ENCODE measurements around the gene KIAA0319L. TPM values are rescaled to one million over a fixed set of nuclear protein-coding genes. Genes with fewer than 3 reads are reported as not detected.

The KIAA0319L gene
- polyA plus RNA-seq, 1 donor (not counting 4 experiments of a cell fraction or from before 2014, with no cell fraction given) = 23.8 TPM

DNA sequence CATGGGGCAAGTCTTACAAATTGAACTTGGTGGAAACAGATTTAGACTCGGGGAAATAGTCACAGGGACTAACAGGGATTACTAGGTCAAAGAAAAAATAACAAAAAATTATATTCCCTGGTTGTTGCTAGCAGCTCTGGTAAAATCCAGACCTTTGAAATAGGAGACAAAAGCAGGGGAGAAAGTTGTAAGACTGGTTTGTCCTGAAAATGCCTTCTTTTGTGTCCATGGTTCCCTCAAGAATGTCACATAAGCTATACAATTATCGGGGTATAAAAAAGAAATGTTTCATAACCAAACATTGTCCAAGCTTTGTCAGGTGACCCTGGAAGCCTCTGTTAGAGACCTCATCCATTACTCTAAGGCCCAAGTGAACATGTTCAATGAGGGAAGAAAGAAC lies 33.1 kb downstream of the KIAA0319L start:
- Histone ChIP-seq H3K9me1 (ENCODE audit: control insufficient read depth, extremely low read depth, insufficient read depth, low read length) (no peaks in the 10 kb centered on the region), H3K9me3 (ENCODE audit: control insufficient read depth, low read depth, low read length) (no peaks in the 10 kb centered on the region), H3K4me1 (ENCODE audit: control insufficient read depth, extremely low read depth, insufficient read depth, low read length) (peaks cover 2% of the 10 kb centered on the region), H3K4me2 (ENCODE audit: control insufficient read depth, extremely low read depth, insufficient read depth, low read depth, low read length) (no peak overlapping the region), H3K9ac (ENCODE audit: control insufficient read depth, extremely low read depth, insufficient read depth, low read length) (no peak overlapping the region), H2AFZ (ENCODE audit: control insufficient read depth, low read length) (no peak overlapping the region), H3K79me2 (ENCODE audit: control insufficient read depth, insufficient read depth, low read length) (no peaks in the 10 kb centered on the region), H3K27ac (ENCODE audit: control insufficient read depth, insufficient read depth, low read length) (no peak overlapping the region), H3K36me3 (ENCODE audit: control insufficient read depth in 2 of 2, extremely low read depth in 1 of 2, insufficient read depth in 2 of 2, low read length in 2 of 2) (no peaks in the 10 kb centered on the region), H4K20me1 (ENCODE audit: control insufficient read depth, extremely low read depth, insufficient read depth, low read length) (no peaks in the 10 kb centered on the region), H3K4me3 (ENCODE audit: control insufficient read depth in 2 of 3, extremely low read depth in 1 of 3, insufficient read depth in 2 of 3, low read depth in 1 of 3, low read length in 3 of 3) (no peak overlapping the region), H3K27me3 (ENCODE audit: control insufficient read depth, extremely low read depth, insufficient read depth, low read length) (no peaks in the 10 kb centered on the region)
- no peak for TF ChIP-seq EZH2 (IDR thresholded peaks at IDR 0.05; ENCODE audit: low read length)
- TF ChIP-seq, protein P1, sequence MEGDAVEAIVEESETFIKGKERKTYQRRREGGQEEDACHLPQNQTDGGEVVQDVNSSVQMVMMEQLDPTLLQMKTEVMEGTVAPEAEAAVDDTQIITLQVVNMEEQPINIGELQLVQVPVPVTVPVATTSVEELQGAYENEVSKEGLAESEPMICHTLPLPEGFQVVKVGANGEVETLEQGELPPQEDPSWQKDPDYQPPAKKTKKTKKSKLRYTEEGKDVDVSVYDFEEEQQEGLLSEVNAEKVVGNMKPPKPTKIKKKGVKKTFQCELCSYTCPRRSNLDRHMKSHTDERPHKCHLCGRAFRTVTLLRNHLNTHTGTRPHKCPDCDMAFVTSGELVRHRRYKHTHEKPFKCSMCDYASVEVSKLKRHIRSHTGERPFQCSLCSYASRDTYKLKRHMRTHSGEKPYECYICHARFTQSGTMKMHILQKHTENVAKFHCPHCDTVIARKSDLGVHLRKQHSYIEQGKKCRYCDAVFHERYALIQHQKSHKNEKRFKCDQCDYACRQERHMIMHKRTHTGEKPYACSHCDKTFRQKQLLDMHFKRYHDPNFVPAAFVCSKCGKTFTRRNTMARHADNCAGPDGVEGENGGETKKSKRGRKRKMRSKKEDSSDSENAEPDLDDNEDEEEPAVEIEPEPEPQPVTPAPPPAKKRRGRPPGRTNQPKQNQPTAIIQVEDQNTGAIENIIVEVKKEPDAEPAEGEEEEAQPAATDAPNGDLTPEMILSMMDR (optimal IDR thresholded peaks at IDR 0.05 in 1 of 3, IDR thresholded peaks at IDR 0.05 in 1 of 3, conservative IDR thresholded peaks at IDR 0.05 in 1 of 3; ENCODE audit: extremely low read depth in 1 of 3, insufficient read depth in 2 of 3, low read length in 3 of 3) = no peak
- FAIRE-seq (no peak), DNase-seq (ENCODE audit: low read depth, low spot score) (no peak)
- dilution Hi-C loops (cut with MboI; ENCODE audit: extremely low pct_ligation_motif_present, low sequenced_read_pairs) = no loop called here

DNA sequence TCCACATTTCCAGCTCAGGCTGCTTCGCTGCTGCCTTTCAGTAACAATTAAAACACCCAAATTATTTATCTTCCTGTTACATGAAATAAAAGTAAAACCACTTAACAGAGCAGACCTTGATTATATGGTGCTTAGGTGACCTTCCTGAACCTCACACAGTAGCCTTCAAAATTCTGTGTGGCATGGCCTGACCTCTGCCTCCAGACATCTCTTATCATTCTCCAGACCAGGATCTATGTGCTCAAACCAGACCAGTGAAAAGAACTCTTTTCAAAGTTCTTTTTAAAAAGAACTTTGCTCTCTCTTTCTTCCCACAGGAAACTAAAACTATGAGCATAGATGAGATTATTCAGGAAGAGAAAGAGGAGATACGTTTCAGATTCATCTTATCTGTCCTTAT lies 37.8 kb downstream of the KIAA0319L start:
- Histone ChIP-seq H4K20me1 (ENCODE audit: control insufficient read depth, extremely low read depth, insufficient read depth, low read length) (no peaks in the 10 kb centered on the region), H3K4me3 (ENCODE audit: control insufficient read depth in 2 of 3, extremely low read depth in 1 of 3, insufficient read depth in 2 of 3, low read depth in 1 of 3, low read length in 3 of 3) (no peak overlapping the region), H3K36me3 (ENCODE audit: control insufficient read depth in 2 of 2, extremely low read depth in 1 of 2, insufficient read depth in 2 of 2, low read length in 2 of 2) (no peaks in the 10 kb centered on the region), H3K9me3 (ENCODE audit: control insufficient read depth, low read depth, low read length) (no peaks in the 10 kb centered on the region), H3K9ac (ENCODE audit: control insufficient read depth, extremely low read depth, insufficient read depth, low read length) (no peak overlapping the region), H3K4me1 (ENCODE audit: control insufficient read depth, extremely low read depth, insufficient read depth, low read length) (peaks cover 2% of the 10 kb centered on the region), H3K9me1 (ENCODE audit: control insufficient read depth, extremely low read depth, insufficient read depth, low read length) (no peaks in the 10 kb centered on the region), H3K4me2 (ENCODE audit: control insufficient read depth, extremely low read depth, insufficient read depth, low read depth, low read length) (no peak overlapping the region), H2AFZ (ENCODE audit: control insufficient read depth, low read length) (no peak overlapping the region), H3K27me3 (ENCODE audit: control insufficient read depth, extremely low read depth, insufficient read depth, low read length) (no peaks in the 10 kb centered on the region), H3K27ac (ENCODE audit: control insufficient read depth, insufficient read depth, low read length) (no peak overlapping the region), H3K79me2 (ENCODE audit: control insufficient read depth, insufficient read depth, low read length) (peaks cover 2% of the 10 kb centered on the region)
- TF ChIP-seq EZH2 (IDR thresholded peaks at IDR 0.05; ENCODE audit: low read length) = no peak
- TF ChIP-seq, protein P1 (optimal IDR thresholded peaks at IDR 0.05 in 1 of 3, IDR thresholded peaks at IDR 0.05 in 1 of 3, conservative IDR thresholded peaks at IDR 0.05 in 1 of 3; ENCODE audit: extremely low read depth in 1 of 3, insufficient read depth in 2 of 3, low read length in 3 of 3) = no peak
- dilution Hi-C loops (cut with MboI; ENCODE audit: extremely low pct_ligation_motif_present, low sequenced_read_pairs) = no loop called here
- DNase-seq (ENCODE audit: low read depth, low spot score) = no peak
- FAIRE-seq = no peak

Data from keratinocyte (primary cell).